K562 (cell line): Measurements from ENCODE around the gene PIK3CD. TPM values are rescaled to one million over a fixed set of nuclear protein-coding genes. Genes with fewer than 3 reads are reported as not detected.

Source experiments
- ARID2 ChIP-seq: fragments of 450-650 bp; IDR thresholded peaks from 2 replicates; pipeline ENCODE4 v1.6.1; 2017; ENCODE audit warnings: antibody characterized with exemption, mild to moderate bottlenecking
- ARNT ChIP-seq, 2 experiments: fragments of 450-650 bp; IDR thresholded peaks; 2 replicates each; pipeline ENCODE4 v1.6.1; 2016; ENCODE audit warnings: mild to moderate bottlenecking in 1 of 2
- DEAF1 ChIP-seq: fragments of 450-650 bp; formaldehyde crosslinking; IDR thresholded peaks from 2 replicates; pipeline ENCODE4 v1.4.0; 2020; ENCODE audit warnings: mild to moderate bottlenecking, moderate library complexity
- DMBX1 ChIP-seq: fragments of 250-450 bp; sonication (Bioruptor Pico); IDR thresholded peaks from 2 replicates; pipeline ENCODE4 v1.8.0; 2022; ENCODE audit warnings: inconsistent platforms, mild to moderate bottlenecking, moderate library complexity, borderline replicate concordance
- DPF2 ChIP-seq: fragments of 450-650 bp; IDR thresholded peaks from 2 replicates; pipeline ENCODE4 v1.6.1; 2016
- FOXP4 ChIP-seq: sonication (generic); formaldehyde crosslinking; IDR thresholded peaks from 2 replicates; pipeline ENCODE4 v1.8.0; 2022; ENCODE audit warnings: mild to moderate bottlenecking, missing genetic modification reagents, borderline replicate concordance
- KLF6 ChIP-seq: fragments of 250-450 bp; sonication (Bioruptor Pico); IDR thresholded peaks from 2 replicates; pipeline ENCODE4 v1.4.0; 2020; ENCODE audit warnings: mild to moderate bottlenecking, moderate library complexity, borderline replicate concordance
- MTA2 ChIP-seq: fragments of 450-650 bp; IDR thresholded peaks from 2 replicates; pipeline ENCODE4 v1.6.1; 2016; ENCODE audit warnings: low read depth
- NEUROD1 ChIP-seq: fragments of 150-350 bp; IDR thresholded peaks from 2 replicates; pipeline ENCODE4 v1.6.1; 2014; ENCODE audit warnings: borderline replicate concordance, low read length, low read depth; ENCODE audit not compliant: partially characterized antibody
- NFRKB ChIP-seq: fragments of 450-650 bp; IDR thresholded peaks from 2 replicates; pipeline ENCODE4 v1.6.1; 2016; ENCODE audit warnings: low read depth
- PHF20 ChIP-seq: fragments of 450-650 bp; IDR thresholded peaks from 2 replicates; pipeline ENCODE4 v1.6.1; 2018; ENCODE audit not compliant: partially characterized antibody
- SREBF1 ChIP-seq: fragments of 150-350 bp; IDR thresholded peaks from 2 replicates; pipeline ENCODE4 v1.6.1; 2014; ENCODE audit warnings: antibody characterized with exemption, low read depth, low read length, borderline replicate concordance
- SRSF7 ChIP-seq: fragments of 200-400 bp; formaldehyde crosslinking; optimal IDR thresholded peaks from 2 replicates; pipeline ENCODE3; 2017; ENCODE audit warnings: mild to moderate bottlenecking, low read depth, low read length
- STAT5B ChIP-seq: fragments of 250-450 bp; sonication (Bioruptor Pico); IDR thresholded peaks from 2 replicates; pipeline ENCODE4 v1.8.0; 2021; ENCODE audit warnings: mild to moderate bottlenecking, inconsistent platforms
- TAF15 ChIP-seq: fragments of 200-400 bp; formaldehyde crosslinking; IDR thresholded peaks from 2 replicates; pipeline ENCODE4 v1.6.1; 2017; ENCODE audit warnings: mild to moderate bottlenecking, low read depth, low read length, moderate library complexity
- TCF7L2 ChIP-seq: fragments of 150-350 bp; IDR thresholded peaks from 2 replicates; pipeline ENCODE4 v1.6.1; 2016; ENCODE audit warnings: low read depth, mild to moderate bottlenecking, low read length, moderate library complexity
- ZNF3 ChIP-seq: fragments of 250-450 bp; sonication (Bioruptor Pico); IDR thresholded peaks from 2 replicates; pipeline ENCODE4 v1.5.0; 2021; ENCODE audit warnings: mild to moderate bottlenecking, moderate library complexity
- ZNF316 ChIP-seq: fragments of 450-650 bp; IDR thresholded peaks from 2 replicates; pipeline ENCODE4 v1.6.1; 2016
- ZNF395 ChIP-seq: fragments of 200-800 bp; sonication (Bioruptor generic); IDR thresholded peaks from 2 replicates; pipeline ENCODE4 v1.6.1; 2017; ENCODE audit warnings: missing genetic modification characterization, missing compliant biosample characterization
- ZNF511 ChIP-seq: sonication (generic); formaldehyde crosslinking; IDR thresholded peaks from 2 replicates; pipeline ENCODE4 v1.8.0; 2022; ENCODE audit warnings: mild to moderate bottlenecking, missing genetic modification reagents
- ZNF57 ChIP-seq: fragments of 450-650 bp; formaldehyde crosslinking; IDR thresholded peaks from 2 replicates; pipeline ENCODE4 v1.4.0; 2020; ENCODE audit warnings: mild to moderate bottlenecking, moderate library complexity
- ZNF639 ChIP-seq, 2 experiments: fragments of 200-800 bp in 1 of 2; sonication (Bioruptor generic) in 1 of 2; sonication (generic) in 1 of 2; formaldehyde crosslinking in 1 of 2; IDR thresholded peaks in 1 of 2; conservative IDR thresholded peaks in 1 of 2; 2 replicates each; pipeline versions ENCODE4 v1.5.0 to v1.6.1; 2016 to 2020; ENCODE audit warnings: missing compliant biosample characterization in 1 of 2, missing genetic modification characterization in 1 of 2, missing genetic modification reagents in 1 of 2
- polyA plus RNA-seq, 8 experiments: library from polyadenylated mRNA; depleted of rRNA in 4 of 8; stranded (reverse) in 5 of 8; unstranded in 3 of 8; fragments of >200 nt; fragmentation: Nextera tagmentation in 2 of 8; fragmentation: Illumina TruSeq in 1 of 8; extraction: Ambion mirVana in 2 of 8; extraction: Trizol in 1 of 8; gene quantifications; 2 replicates each; pipeline versions ENCODE4 v1.2.1 to v1.2.3, GENCODE V29; 2011 to 2014; ENCODE audit warnings: inconsistent platforms in 1 of 8, missing spikeins in 1 of 8
- total RNA-seq, 7 experiments: library from RNA; depleted of rRNA in 6 of 7; stranded (reverse); fragments of >200 nt in 6 of 7; fragmentation: Illumina TruSeq in 2 of 7; extraction: Trizol in 2 of 7; gene quantifications; 2 replicates each; pipeline versions ENCODE4 v1.2.1 to v1.2.3, GENCODE V29; 2011 to 2021; ENCODE audit warnings: low replicate concordance in 1 of 7

The PIK3CD gene
- total and polyA plus RNA-seq, 9 of the 15 experiments (the other 6 are each of a cell fraction or from before 2014, with no cell fraction given) = 1.8 to 20.8 (median 7.2) TPM

- TF ChIP-seq DEAF1 (CRISPR knock-in tag) (peak; percentile 67; the same call in 1 of the 2 replicates), ZNF57 (CRISPR knock-in tag) (no peak), ZNF511 (no peak), SRSF7 (no peak), FOXP4 (CRISPR knock-in tag) (no peak), SREBF1 (no peak), ZNF3 (CRISPR knock-in tag) (no peak), ZNF639 (CRISPR knock-in tag; conservative IDR thresholded peaks at IDR 0.05 in 1 of 2, IDR thresholded peaks at IDR 0.05 in 1 of 2) (no peak), STAT5B (no peak), DMBX1 (CRISPR knock-in tag) (no peak), TAF15 (no peak), ARID2 (peak; percentile 67; the same call in 1 of the 2 replicates), KLF6 (no peak), TCF7L2 (no peak), ZNF395 (CRISPR knock-in tag) (no peak), MTA2 (no peak), ARNT (IDR thresholded peaks at IDR 0.05) (0 out of 4 replicates have a peak, but pooled peaks of 1 of the 2 experiments have one; percentile 21), DPF2 (peak; percentile 23; the same call in 1 of the 2 replicates), ZNF316 (no peak), NFRKB (no peak), PHF20 (no peak), NEUROD1 (no peak)
These were observed 73.4 kb downstream of the PIK3CD start (continued) for GRCh38 chr1:9724706-9725476.
